Peyer's patch (tissue), 4 donors: ENCODE data around the gene HOXA4.

Experiments used
- CTCF ChIP-seq, 6 experiments: fragments of 450-650 bp in 4 of 6; fragments of 200-600 bp in 2 of 6; sonication (generic) in 1 of 6; IDR thresholded peaks; one replicate each; pipeline ENCODE4 v1.5.1; 2017 to 2019; ENCODE audit warnings: antibody characterized with exemption in 6 of 6, mild to moderate bottlenecking in 3 of 6, moderate library complexity in 1 of 6
- POLR2A ChIP-seq, 2 donors: fragments of 450-650 bp; IDR thresholded peaks; one replicate each; pipeline ENCODE4 v1.5.1; 2017; ENCODE audit warnings: antibody characterized with exemption in 2 of 2, mild to moderate bottlenecking in 2 of 2, moderate library complexity in 2 of 2

GRCh38 chr7:27111042-27111750 lies 19.4 kb downstream of the HOXA4 start:
- TF ChIP-seq CTCF (IDR thresholded peaks at IDR 0.05), result no peak
- TF ChIP-seq POLR2A (IDR thresholded peaks at IDR 0.05), result no peak
